H1 (cell line): Measurements from ENCODE around the gene RHEX. TPM values are rescaled to one million over a fixed set of nuclear protein-coding genes. Genes with fewer than 3 reads are reported as not detected.

Experiments
- CTCF ChIA-PET: fragments of 300-600 bp; sonication (Branson Sonifier 250); formaldehyde crosslinking; loops from one replicate; lab custom pipeline; 2021; ENCODE audit not compliant: partially characterized antibody; lab: Charles Lee
- POLR2A ChIA-PET: fragments of 300-600 bp; sonication (Branson Sonifier 250); formaldehyde crosslinking; loops from one replicate; lab custom pipeline; 2021; ENCODE audit warnings: inconsistent platforms; ENCODE audit not compliant: partially characterized antibody; lab: Charles Lee
- DNase-seq, 2 experiments: peaks; one replicate each; pipeline versions ENCODE4 v3.0.0 to v3.0.0-alpha.2; 2010 to 2022; ENCODE audit warnings: low spot score in 2 of 2, low read depth in 1 of 2, mixed read lengths in 1 of 2
- FAIRE-seq: peaks from 2 replicates; lab custom pipeline; 2011; peaks lifted over from hg19 to GRCh38; lab: Jason Lieb, UNC
- H2AFZ ChIP-seq: 2 replicates; pipeline ENCODE4 v1.8.1; 2012; ENCODE audit warnings: low read length, inconsistent platforms
- H2AK5ac ChIP-seq: 2 replicates; pipeline ENCODE4 v1.6.1; 2013; ENCODE audit warnings: low read depth, low read length
- H2BK120ac ChIP-seq: replicated peaks from 2 replicates; pipeline ENCODE3; 2013; ENCODE audit warnings: low read depth, low read length, inconsistent platforms
- H2BK12ac ChIP-seq: 2 replicates; pipeline ENCODE4 v1.6.1; 2013; ENCODE audit warnings: low read depth, low read length
- H2BK15ac ChIP-seq: 2 replicates; pipeline ENCODE4 v1.6.1; 2013; ENCODE audit warnings: low read length
- H2BK20ac ChIP-seq: 2 replicates; pipeline ENCODE4 v1.6.1; 2013; ENCODE audit warnings: low read length
- H2BK5ac ChIP-seq: 2 replicates; pipeline ENCODE4 v1.6.1; 2013; ENCODE audit warnings: low read depth, low read length
- H3K14ac ChIP-seq: 2 replicates; pipeline ENCODE4 v1.6.1; 2013; ENCODE audit warnings: inconsistent platforms; ENCODE audit not compliant: insufficient read length
- H3K18ac ChIP-seq: 2 replicates; pipeline ENCODE4 v1.6.1; 2013; ENCODE audit warnings: low read length; ENCODE audit errors: extremely low read depth
- H3K23ac ChIP-seq: 2 replicates; pipeline ENCODE4 v1.6.1; 2013; ENCODE audit warnings: inconsistent platforms; ENCODE audit not compliant: insufficient read length
- H3K23me2 ChIP-seq: 2 replicates; pipeline ENCODE4 v1.6.1; 2013; ENCODE audit warnings: low read depth, low read length
- H3K27ac ChIP-seq: 2 replicates; pipeline ENCODE4 v1.6.1; 2011; ENCODE audit warnings: low read depth, low read length, inconsistent platforms
- H3K27me3 ChIP-seq, 4 experiments: replicated peaks in 1 of 4; 1 replicate in 1 of 4; 2 replicates in 3 of 4; pipeline versions ENCODE4 v1.6.1 to v1.8.1; 2011 to 2013; ENCODE audit warnings: low read length in 3 of 4, mild to moderate bottlenecking in 3 of 4, inconsistent platforms in 2 of 4, mixed read lengths in 2 of 4, moderate library complexity in 1 of 4; ENCODE audit not compliant: control insufficient read depth in 3 of 4, insufficient read depth in 3 of 4; ENCODE audit errors: extremely low read depth in 1 of 4
- H3K36me3 ChIP-seq, 4 experiments: 2 replicates each; pipeline versions ENCODE4 v1.6.1 to v1.8.1; 2011 to 2013; ENCODE audit warnings: mild to moderate bottlenecking in 4 of 4, low read length in 3 of 4, moderate library complexity in 2 of 4, control low read depth in 1 of 4, inconsistent platforms in 1 of 4; ENCODE audit not compliant: insufficient read depth in 4 of 4, control insufficient read depth in 2 of 4
- H3K4ac ChIP-seq: replicated peaks from 2 replicates; pipeline ENCODE3; 2013; ENCODE audit warnings: low read length, low read depth, mixed read lengths, inconsistent platforms; ENCODE audit not compliant: insufficient read length
- H3K4me1 ChIP-seq, 4 experiments: replicated peaks in 1 of 4; 1 replicate in 1 of 4; 2 replicates in 3 of 4; pipeline versions ENCODE4 v1.6.1 to v1.8.1; 2011 to 2013; ENCODE audit warnings: low read length in 3 of 4, inconsistent platforms in 2 of 4, mixed read lengths in 1 of 4; ENCODE audit not compliant: insufficient read depth in 4 of 4, control insufficient read depth in 3 of 4
- H3K4me2 ChIP-seq, 2 experiments: 2 replicates each; pipeline versions ENCODE4 v1.6.1 to v1.8.1; 2011 to 2013; ENCODE audit warnings: low read depth in 2 of 2, low read length in 2 of 2, control low read depth in 1 of 2, inconsistent platforms in 1 of 2, mild to moderate bottlenecking in 1 of 2; ENCODE audit not compliant: insufficient read depth in 1 of 2
- H3K4me3 ChIP-seq, 4 experiments: fragments of 200-600, 300-600 bp in 1 of 4; sonication (generic), shearing (Covaris generic), sonication (Bioruptor Twin) in 1 of 4; 2 replicates each; pipeline versions ENCODE4 v1.5.1 to v1.8.1; 2011 to 2016; ENCODE audit warnings: low read length in 4 of 4, low read depth in 3 of 4, control low read depth in 2 of 4, inconsistent platforms in 2 of 4, mild to moderate bottlenecking in 2 of 4, mixed read lengths in 1 of 4, moderate library complexity in 1 of 4; ENCODE audit not compliant: insufficient read depth in 2 of 4; ENCODE audit errors: extremely low read depth in 1 of 4
- H3K56ac ChIP-seq: replicated peaks from 2 replicates; pipeline ENCODE3; 2013; ENCODE audit warnings: low read depth, mild to moderate bottlenecking, mixed read lengths, low read length, inconsistent platforms; ENCODE audit not compliant: insufficient read length
- H3K79me1 ChIP-seq: 2 replicates; pipeline ENCODE4 v1.6.1; 2013; ENCODE audit warnings: low read depth, low read length, control low read depth
- H3K79me2 ChIP-seq, 2 experiments: 2 replicates each; pipeline versions ENCODE4 v1.6.1 to v1.8.1; 2012 to 2013; ENCODE audit warnings: low read length in 2 of 2, mild to moderate bottlenecking in 2 of 2, inconsistent platforms in 1 of 2; ENCODE audit not compliant: insufficient read depth in 2 of 2, control insufficient read depth in 1 of 2
- H3K9ac ChIP-seq, 4 experiments: replicated peaks in 1 of 4; 1 replicate in 1 of 4; 2 replicates in 3 of 4; pipeline versions ENCODE4 v1.6.1 to v1.8.1; 2011 to 2013; ENCODE audit warnings: low read depth in 3 of 4, low read length in 3 of 4, control low read depth in 2 of 4, mild to moderate bottlenecking in 2 of 4, moderate library complexity in 2 of 4, inconsistent platforms in 1 of 4; ENCODE audit errors: extremely low read depth in 1 of 4
- H3K9me3 ChIP-seq, 2 experiments: 2 replicates each; pipeline versions ENCODE4 v1.6.1 to v1.8.1; 2012 to 2013; ENCODE audit warnings: mild to moderate bottlenecking in 2 of 2, moderate library complexity in 2 of 2, control low read depth in 1 of 2, inconsistent platforms in 1 of 2, low read depth in 1 of 2, low read length in 1 of 2, mixed read lengths in 1 of 2; ENCODE audit not compliant: insufficient read depth in 2 of 2
- H4K20me1 ChIP-seq, 2 experiments: replicated peaks in 1 of 2; 2 replicates each; pipeline versions ENCODE3 to v1.8.1; 2011 to 2013; ENCODE audit warnings: inconsistent platforms in 2 of 2, low read length in 2 of 2, mild to moderate bottlenecking in 1 of 2; ENCODE audit not compliant: insufficient read depth in 2 of 2, control insufficient read depth in 1 of 2
- H4K5ac ChIP-seq: 2 replicates; pipeline ENCODE4 v1.6.1; 2013; ENCODE audit warnings: low read length, low read depth, mixed read lengths, inconsistent platforms; ENCODE audit not compliant: insufficient read length
- H4K8ac ChIP-seq: 2 replicates; pipeline ENCODE4 v1.8.0; 2013; ENCODE audit warnings: mild to moderate bottlenecking, moderate library complexity, low read length, inconsistent platforms; ENCODE audit not compliant: insufficient read depth; ENCODE audit errors: extremely low read depth
- H4K91ac ChIP-seq: replicated peaks from 2 replicates; pipeline ENCODE3; 2013; ENCODE audit warnings: low read length, mixed read lengths, inconsistent platforms; ENCODE audit not compliant: insufficient read length
- CHD1 ChIP-seq: IDR thresholded peaks from 2 replicates; pipeline ENCODE4 v1.6.1; 2012; ENCODE audit warnings: low read depth, low read length, improper control_type of control experiment
- CREB1 ChIP-seq: IDR thresholded peaks from 2 replicates; pipeline ENCODE4 v1.6.1; 2012; ENCODE audit warnings: inconsistent platforms
- EGR1 ChIP-seq: IDR thresholded peaks from 2 replicates; pipeline ENCODE4 v1.6.1; 2011; ENCODE audit warnings: low read depth, low read length, borderline replicate concordance
- NANOG ChIP-seq: IDR thresholded peaks from 2 replicates; pipeline ENCODE4 v1.6.1; 2011; ENCODE audit warnings: low read length, low read depth, mild to moderate bottlenecking, inconsistent platforms; ENCODE audit not compliant: insufficient read depth, poor library complexity, severe bottlenecking
- RBBP5 ChIP-seq: IDR thresholded peaks from 2 replicates; pipeline ENCODE4 v1.7.1; 2012; ENCODE audit warnings: low read depth, mild to moderate bottlenecking, inconsistent platforms, low read length, moderate library complexity, borderline replicate concordance
- SIN3A ChIP-seq, 2 experiments: IDR thresholded peaks in 1 of 2; conservative IDR thresholded peaks in 1 of 2; 2 replicates each; pipeline ENCODE4 v1.6.1; 2011 to 2012; ENCODE audit warnings: low read length in 2 of 2, improper control_type of control experiment in 1 of 2, low read depth in 1 of 2, mild to moderate bottlenecking in 1 of 2
- SRF ChIP-seq: IDR thresholded peaks from 2 replicates; pipeline ENCODE4 v1.6.1; 2011; ENCODE audit warnings: mild to moderate bottlenecking, low read depth, low read length, moderate library complexity
- TBP ChIP-seq: IDR thresholded peaks from 2 replicates; pipeline ENCODE4 v1.6.1; 2011; ENCODE audit warnings: low read depth, low read length, improper control_type of control experiment
- TEAD4 ChIP-seq: IDR thresholded peaks from 2 replicates; pipeline ENCODE4 v1.6.1; 2012; ENCODE audit warnings: low read depth, low read length, inconsistent platforms, mixed read lengths
- WGBS, 2 experiments: shearing (Covaris generic) in 1 of 2; methylation state at CpG; one replicate each; pipeline versions ENCODE4 v1.1.6 to v1.1.7; 2013 to 2015; ENCODE audit warnings: low lambda C conversion rate in 2 of 2, mixed read lengths in 2 of 2, inconsistent platforms in 1 of 2, low coverage in 1 of 2, missing lambda C conversion rate in 1 of 2; ENCODE audit not compliant: insufficient replicate concordance in 2 of 2, insufficient coverage in 1 of 2, insufficient read length in 1 of 2; ENCODE audit errors: extremely low coverage in 1 of 2, missing lambda C conversion rate in 1 of 2; 5-methylcytosine and 5-hydroxymethylcytosine counted together
- polyA plus RNA-seq, 7 experiments: library from polyadenylated mRNA; depleted of rRNA in 3 of 7; stranded (reverse) in 5 of 7; unstranded in 2 of 7; fragments of >200 nt in 5 of 7; fragments of 200-250 nt in 2 of 7; gene quantifications; 1 replicate in 5 of 7; 2 replicates in 1 of 7; 4 replicates in 1 of 7; pipeline versions ENCODE4 v1.2.1 to v1.2.3, GENCODE V29; 2011 to 2013; ENCODE audit warnings: missing spikeins in 2 of 7, mixed read lengths in 2 of 7
- total RNA-seq: library from RNA; stranded (reverse); fragmentation: NEBNext Ultra II Directional; extraction: Animal tissue kit (Norgen Biotek cat#: 25700); gene quantifications from 2 replicates; pipeline ENCODE4 v1.2.1, GENCODE V29; 2021
- TF ChIP-seq, protein P1 (sequence below): IDR thresholded peaks from 2 replicates; pipeline ENCODE4 v1.6.1; 2012; ENCODE audit warnings: low read length, inconsistent platforms

Gene RHEX
- total and polyA plus RNA-seq, 2 of the 8 experiments (the other 6 are each of a cell fraction or from before 2014, with no cell fraction given), result not detected

DNA sequence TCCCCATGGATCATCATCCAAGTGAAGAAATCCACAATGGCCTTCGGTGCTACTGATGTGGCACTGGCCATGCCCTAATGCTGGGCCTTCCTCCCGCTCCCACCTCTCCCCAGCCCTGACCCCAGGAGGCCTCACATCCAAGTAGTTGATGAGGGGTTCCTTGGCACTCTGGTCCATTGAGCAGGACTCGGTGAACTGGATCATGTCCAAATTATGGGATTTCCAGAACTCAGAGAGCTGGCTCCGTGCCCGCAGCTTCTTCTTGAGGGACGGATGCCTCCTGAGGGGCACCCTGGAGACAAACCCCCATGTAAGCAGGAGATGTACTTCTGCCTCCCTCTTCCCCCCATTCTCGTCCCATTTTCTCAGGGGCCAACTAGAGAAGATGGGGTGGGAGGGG is 30.2 kb upstream of the RHEX start:
- no peak overlapping the region for H2AFZ ChIP-seq
- H4K20me1 ChIP-seq, result no peaks in the 10 kb centered on the region
- H3K14ac ChIP-seq, result no peak overlapping the region

More for the DNA sequence above, 30.2 kb upstream of the RHEX start:
- no peak overlapping the region for H2AK5ac ChIP-seq
- H4K91ac ChIP-seq, result no peak overlapping the region
- H3K79me1 ChIP-seq, result no peaks in the 10 kb centered on the region
- POLR2A ChIA-PET, result no interaction called here
- no peak overlapping the region for H4K5ac ChIP-seq
- no peaks in the 10 kb centered on the region for H3K79me2 ChIP-seq
- H3K4me2 ChIP-seq, result no peak overlapping the region
- H2BK15ac ChIP-seq, result no peak overlapping the region
- TF ChIP-seq, protein P1, sequence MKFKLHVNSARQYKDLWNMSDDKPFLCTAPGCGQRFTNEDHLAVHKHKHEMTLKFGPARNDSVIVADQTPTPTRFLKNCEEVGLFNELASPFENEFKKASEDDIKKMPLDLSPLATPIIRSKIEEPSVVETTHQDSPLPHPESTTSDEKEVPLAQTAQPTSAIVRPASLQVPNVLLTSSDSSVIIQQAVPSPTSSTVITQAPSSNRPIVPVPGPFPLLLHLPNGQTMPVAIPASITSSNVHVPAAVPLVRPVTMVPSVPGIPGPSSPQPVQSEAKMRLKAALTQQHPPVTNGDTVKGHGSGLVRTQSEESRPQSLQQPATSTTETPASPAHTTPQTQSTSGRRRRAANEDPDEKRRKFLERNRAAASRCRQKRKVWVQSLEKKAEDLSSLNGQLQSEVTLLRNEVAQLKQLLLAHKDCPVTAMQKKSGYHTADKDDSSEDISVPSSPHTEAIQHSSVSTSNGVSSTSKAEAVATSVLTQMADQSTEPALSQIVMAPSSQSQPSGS, result no peak
- TF ChIP-seq CHD1, result no peak
- TF ChIP-seq SIN3A (conservative IDR thresholded peaks at IDR 0.05 in 1 of 2, IDR thresholded peaks at IDR 0.05 in 1 of 2; ENCODE audit: low read depth in 1 of 2, low read length in 2 of 2), result no peak
- TF ChIP-seq SRF, result no peak
- TF ChIP-seq TBP, result no peak
- no peak for TF ChIP-seq NANOG
- TF ChIP-seq TEAD4, result no peak
- TF ChIP-seq EGR1, result no peak
- TF ChIP-seq CREB1, result no peak
- no peak for TF ChIP-seq RBBP5
- CTCF ChIA-PET, result interaction anchor here (1.0 kb wide), 1 partner anchor 9 kb away, joined by 3 read pairs; no protein-coding TSS in a partner anchor
- H2BK12ac ChIP-seq, result no peak overlapping the region
- H3K18ac ChIP-seq, result no peak overlapping the region
- H3K9ac ChIP-seq, result no peak overlapping the region
- no peak overlapping the region for H3K23ac ChIP-seq
- no peak overlapping the region for H4K8ac ChIP-seq
- DNase-seq (no peak), FAIRE-seq (no peak)
- H3K9me3 ChIP-seq, result no peaks in the 10 kb centered on the region
- no peaks in the 10 kb centered on the region for H3K4me1 ChIP-seq
- H2BK5ac ChIP-seq, result no peak overlapping the region
- H3K36me3 ChIP-seq, result no peaks in the 10 kb centered on the region
- no peaks in the 10 kb centered on the region for H3K23me2 ChIP-seq
- H3K27ac ChIP-seq, result no peak overlapping the region
- H3K4ac ChIP-seq, result no peak overlapping the region
- no peak overlapping the region for H3K4me3 ChIP-seq
- no peaks in the 10 kb centered on the region; a peak in 1 of 7 replicates for H3K27me3 ChIP-seq
- H3K56ac ChIP-seq, result no peak overlapping the region
- whole genome bisulfite sequencing, 2 experiments, result 70% methylated on average over 7 of the region's 7 CpGs; no CpG with 5 or more reads in 1 of the 2 experiments
- H2BK20ac ChIP-seq, result no peak overlapping the region
- H2BK120ac ChIP-seq, result no peak overlapping the region
